Keratinocyte (primary cell): ENCODE measurements around the gene DPEP2.

Source experiments
- EZH2 ChIP-seq: IDR thresholded peaks from one replicate; pipeline ENCODE4 v1.6.1; 2012; ENCODE audit warnings: inconsistent platforms, mild to moderate bottlenecking, low read length, moderate library complexity
- TF ChIP-seq, protein P1 (sequence below), 3 experiments: IDR thresholded peaks in 1 of 3; conservative IDR thresholded peaks in 1 of 3; optimal IDR thresholded peaks in 1 of 3; 2 replicates in 2 of 3; 3 replicates in 1 of 3; pipeline versions ENCODE3 to v1.5.1; 2011; ENCODE audit warnings: low read length in 3 of 3, mild to moderate bottlenecking in 3 of 3, moderate library complexity in 2 of 3, control low read depth in 1 of 3, inconsistent platforms in 1 of 3; ENCODE audit not compliant: insufficient read depth in 2 of 3; ENCODE audit errors: extremely low read depth in 1 of 3

DNA sequence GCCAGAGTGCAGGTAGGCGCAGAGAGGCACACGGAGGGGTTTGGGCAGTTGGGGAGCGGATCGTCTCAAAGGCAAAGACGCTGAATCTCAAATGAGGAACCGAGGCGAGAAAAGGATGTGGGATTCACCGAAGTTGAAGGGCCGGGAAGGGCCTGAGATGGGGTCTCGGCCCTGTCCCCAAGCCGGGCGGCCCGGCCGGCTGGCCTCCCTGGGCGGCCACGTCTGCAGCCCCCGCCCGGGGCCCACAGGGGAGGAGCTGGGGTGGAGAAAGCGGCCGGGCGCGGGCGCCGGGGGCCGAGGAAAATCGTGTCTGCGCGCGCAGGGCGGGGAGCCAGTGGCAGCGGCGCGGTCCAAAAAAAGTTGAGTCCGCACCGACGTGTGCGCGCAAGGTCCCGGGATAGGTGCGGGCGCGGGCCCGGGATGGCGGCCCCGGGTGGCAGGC is 31.3 kb downstream of the DPEP2 start:
- TF ChIP-seq, protein P1, sequence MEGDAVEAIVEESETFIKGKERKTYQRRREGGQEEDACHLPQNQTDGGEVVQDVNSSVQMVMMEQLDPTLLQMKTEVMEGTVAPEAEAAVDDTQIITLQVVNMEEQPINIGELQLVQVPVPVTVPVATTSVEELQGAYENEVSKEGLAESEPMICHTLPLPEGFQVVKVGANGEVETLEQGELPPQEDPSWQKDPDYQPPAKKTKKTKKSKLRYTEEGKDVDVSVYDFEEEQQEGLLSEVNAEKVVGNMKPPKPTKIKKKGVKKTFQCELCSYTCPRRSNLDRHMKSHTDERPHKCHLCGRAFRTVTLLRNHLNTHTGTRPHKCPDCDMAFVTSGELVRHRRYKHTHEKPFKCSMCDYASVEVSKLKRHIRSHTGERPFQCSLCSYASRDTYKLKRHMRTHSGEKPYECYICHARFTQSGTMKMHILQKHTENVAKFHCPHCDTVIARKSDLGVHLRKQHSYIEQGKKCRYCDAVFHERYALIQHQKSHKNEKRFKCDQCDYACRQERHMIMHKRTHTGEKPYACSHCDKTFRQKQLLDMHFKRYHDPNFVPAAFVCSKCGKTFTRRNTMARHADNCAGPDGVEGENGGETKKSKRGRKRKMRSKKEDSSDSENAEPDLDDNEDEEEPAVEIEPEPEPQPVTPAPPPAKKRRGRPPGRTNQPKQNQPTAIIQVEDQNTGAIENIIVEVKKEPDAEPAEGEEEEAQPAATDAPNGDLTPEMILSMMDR (optimal IDR thresholded peaks at IDR 0.05 in 1 of 3, IDR thresholded peaks at IDR 0.05 in 1 of 3, conservative IDR thresholded peaks at IDR 0.05 in 1 of 3; ENCODE audit: extremely low read depth in 1 of 3, insufficient read depth in 2 of 3, low read length in 3 of 3), result no peak
- TF ChIP-seq EZH2, result no peak
